Esophagus squamous epithelium (tissue), 4 donors: Measurements from ENCODE around the gene BST1.

Experiments
- POLR2A ChIP-seq, 4 donors: fragments of 450-650 bp; IDR thresholded peaks; one replicate each; pipeline ENCODE4 v1.6.1; 2017; ENCODE audit warnings: antibody characterized with exemption in 4 of 4, mild to moderate bottlenecking in 4 of 4, moderate library complexity in 3 of 4
- TF ChIP-seq, protein P1 (sequence below), 6 experiments: fragments of 450-650 bp in 4 of 6; fragments of 200-600 bp in 2 of 6; sonication (generic) in 2 of 6; IDR thresholded peaks; one replicate each; pipeline ENCODE4 v1.5.1; 2016 to 2019; ENCODE audit warnings: antibody characterized with exemption in 6 of 6, mild to moderate bottlenecking in 4 of 6, moderate library complexity in 4 of 6

DNA sequence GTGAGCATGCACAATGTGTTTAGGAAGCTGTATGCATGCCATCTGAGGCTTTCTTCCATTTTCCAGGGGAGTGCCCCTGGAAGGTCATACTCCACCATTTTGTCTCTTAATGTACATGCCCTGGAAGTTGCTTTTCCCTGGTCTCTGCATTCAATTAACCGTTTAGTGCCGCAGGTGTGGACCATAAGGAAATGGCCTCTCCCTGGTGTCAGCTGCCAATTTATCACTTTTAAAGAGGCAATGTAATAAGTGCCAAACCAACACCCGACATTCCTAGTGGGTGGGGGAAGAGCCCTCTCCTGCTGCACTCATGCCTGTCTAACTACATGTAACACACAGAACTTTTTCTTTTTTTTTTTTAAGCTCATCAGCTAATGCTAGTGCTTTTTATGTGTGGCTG lies 7.1 kb upstream of the BST1 start:
- TF ChIP-seq, protein P1, sequence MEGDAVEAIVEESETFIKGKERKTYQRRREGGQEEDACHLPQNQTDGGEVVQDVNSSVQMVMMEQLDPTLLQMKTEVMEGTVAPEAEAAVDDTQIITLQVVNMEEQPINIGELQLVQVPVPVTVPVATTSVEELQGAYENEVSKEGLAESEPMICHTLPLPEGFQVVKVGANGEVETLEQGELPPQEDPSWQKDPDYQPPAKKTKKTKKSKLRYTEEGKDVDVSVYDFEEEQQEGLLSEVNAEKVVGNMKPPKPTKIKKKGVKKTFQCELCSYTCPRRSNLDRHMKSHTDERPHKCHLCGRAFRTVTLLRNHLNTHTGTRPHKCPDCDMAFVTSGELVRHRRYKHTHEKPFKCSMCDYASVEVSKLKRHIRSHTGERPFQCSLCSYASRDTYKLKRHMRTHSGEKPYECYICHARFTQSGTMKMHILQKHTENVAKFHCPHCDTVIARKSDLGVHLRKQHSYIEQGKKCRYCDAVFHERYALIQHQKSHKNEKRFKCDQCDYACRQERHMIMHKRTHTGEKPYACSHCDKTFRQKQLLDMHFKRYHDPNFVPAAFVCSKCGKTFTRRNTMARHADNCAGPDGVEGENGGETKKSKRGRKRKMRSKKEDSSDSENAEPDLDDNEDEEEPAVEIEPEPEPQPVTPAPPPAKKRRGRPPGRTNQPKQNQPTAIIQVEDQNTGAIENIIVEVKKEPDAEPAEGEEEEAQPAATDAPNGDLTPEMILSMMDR (IDR thresholded peaks at IDR 0.05), result no peak
- TF ChIP-seq POLR2A (IDR thresholded peaks at IDR 0.05), result no peak
